GM21717 (cell line): ENCODE data around the gene MYO1G.

Experiments used
- ATAC-seq: cut with Tn5 transposase; IDR thresholded peaks from one replicate; pipeline ENCODE4 v1.9.1; 2021; ENCODE audit warnings: mild to moderate bottlenecking, moderate library complexity; ENCODE audit not compliant: unreplicated experiment

The MYO1G gene

DNA sequence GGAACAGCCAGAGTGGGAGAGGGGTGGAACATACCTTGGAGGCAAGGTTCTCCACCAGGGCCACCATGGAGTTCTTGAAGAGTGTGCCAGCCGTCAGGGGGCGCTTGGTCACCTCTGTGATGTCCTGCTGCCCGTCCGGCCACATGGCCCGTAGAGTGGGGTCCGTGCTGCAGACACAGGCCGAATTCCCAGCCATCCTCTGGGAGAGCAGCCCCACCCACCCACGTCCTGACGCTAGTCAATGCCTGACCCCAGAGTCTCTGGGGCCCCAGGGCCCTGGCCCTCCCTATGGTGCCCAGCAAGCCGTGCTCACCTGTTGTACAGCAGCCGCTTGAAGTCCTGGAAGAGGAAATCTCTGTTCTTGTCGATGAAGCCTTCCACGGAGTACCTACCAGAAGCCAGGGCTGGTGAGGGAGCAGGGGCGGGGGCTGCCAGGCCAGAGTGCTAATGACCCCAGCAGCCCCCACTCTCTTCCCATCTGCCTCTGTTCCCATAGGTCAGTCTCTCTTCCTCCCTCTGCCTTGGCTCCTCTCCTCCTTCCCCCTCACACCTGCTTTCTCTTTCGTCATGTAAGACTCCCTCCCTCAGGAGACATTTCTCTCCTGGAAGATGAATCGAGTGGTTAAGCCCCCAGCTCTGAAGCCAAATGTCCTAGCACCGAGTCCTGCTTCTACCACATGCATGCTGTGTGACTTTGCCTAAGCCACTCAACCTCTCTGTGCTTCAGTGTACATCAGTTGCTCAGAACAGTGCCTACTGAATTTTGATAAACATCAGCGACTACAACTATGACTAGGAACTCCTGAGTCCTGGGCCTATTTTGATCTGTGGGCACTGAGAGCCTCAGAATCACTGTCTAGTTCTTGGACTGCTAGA, 11.0 kb downstream of the MYO1G start:
- no peak for ATAC-seq

DNA sequence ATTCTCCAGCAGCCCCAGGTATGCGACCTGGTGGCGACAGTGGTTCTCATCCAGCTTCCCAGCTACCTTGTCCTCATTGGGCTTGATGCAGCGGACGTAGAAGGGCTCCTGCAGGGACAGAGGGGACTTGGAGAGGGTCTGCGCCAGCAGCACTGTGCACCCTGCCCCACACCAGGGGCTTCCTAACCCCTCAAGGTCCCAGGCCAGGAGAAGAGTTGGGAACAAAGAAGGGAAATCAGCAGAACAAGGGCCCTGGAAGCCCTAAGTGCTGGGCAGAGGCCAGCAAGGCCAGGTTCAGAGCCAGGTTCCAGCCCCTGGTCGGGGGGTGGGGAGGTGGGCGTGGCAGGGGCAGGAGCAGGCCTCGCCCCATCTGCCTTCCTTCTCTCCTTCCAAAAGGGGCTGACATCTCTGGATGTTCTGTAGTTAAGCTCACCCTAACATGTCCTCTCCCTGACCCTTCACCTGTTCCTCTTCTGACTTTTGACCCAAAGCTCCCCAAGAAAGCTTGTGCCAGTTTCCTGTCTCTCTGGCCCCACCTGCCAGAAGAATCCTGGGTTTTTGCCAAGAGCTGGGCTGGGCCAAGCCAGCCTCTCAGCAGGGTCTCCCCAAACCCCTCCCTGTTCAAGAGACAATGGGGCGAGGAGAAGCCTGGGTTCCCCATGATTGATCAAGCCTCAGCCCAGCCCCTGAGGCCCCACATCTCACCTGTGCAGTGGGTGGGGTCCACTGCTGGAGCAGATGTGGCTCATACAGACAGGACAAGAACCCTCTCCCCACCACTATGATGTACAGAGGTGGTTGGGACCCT, 11.9 kb downstream of the MYO1G start:
- no peak for ATAC-seq

DNA sequence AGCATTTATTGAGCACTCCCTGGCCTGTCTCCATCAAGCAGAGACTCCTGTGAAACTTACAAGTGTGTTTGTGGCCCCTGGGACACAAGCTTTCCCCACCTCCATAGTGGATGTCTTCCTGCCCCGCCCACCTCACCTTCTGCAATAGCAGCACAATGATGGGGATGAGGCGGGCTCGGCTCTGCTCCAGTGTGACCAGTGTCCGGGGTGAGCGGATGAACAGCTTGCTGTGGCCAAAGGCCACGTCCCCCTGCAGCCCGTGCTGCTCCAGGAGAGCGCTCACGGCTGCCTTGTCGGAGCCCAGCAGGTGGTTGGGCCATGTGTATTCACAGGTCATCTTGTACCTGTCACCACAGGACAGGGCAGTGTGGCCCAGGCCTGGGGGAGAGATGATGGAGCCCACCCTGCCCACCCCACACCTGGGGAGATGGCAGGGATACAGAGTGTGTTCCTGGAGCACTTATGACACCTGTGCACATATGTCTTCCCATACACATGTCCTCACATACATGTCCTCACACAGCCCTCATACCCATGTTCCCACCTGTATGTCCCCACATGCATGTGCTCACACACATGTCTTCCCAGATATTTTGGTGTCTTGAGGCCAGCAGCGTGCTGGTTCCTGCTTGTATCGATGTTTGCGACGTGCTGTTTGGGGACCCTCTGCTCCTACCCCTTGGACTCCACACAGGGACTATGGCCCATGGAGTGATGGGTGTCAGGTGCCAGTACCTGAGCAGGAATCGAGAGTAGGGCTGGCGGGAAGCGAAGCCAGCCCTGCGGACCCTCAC, 12.7 kb downstream of the MYO1G start:
- ATAC-seq: no peak

DNA sequence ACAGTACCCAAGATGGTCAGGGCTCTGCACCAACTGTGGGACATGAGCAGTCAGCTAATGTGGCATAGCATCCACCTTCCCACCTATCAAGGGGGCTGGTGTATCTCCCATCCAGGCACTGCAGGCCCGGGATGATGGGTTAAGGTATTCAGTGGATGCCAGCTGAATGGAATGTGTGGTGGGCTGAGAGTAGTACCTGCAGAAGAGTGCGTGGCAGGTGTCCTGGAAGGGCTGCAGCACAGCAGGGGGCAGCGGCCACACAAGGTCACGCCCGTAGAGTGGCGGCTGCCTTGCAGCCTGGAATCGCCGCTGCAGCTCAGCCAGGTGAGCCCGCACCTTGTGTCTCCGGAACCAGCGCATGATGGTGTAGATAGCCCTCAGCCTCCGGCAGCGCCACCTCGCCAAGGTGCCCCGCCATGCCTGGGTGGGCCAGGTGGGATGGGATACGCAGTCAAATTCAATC, 13.3 kb downstream of the MYO1G start:
- ATAC-seq: no peak

DNA sequence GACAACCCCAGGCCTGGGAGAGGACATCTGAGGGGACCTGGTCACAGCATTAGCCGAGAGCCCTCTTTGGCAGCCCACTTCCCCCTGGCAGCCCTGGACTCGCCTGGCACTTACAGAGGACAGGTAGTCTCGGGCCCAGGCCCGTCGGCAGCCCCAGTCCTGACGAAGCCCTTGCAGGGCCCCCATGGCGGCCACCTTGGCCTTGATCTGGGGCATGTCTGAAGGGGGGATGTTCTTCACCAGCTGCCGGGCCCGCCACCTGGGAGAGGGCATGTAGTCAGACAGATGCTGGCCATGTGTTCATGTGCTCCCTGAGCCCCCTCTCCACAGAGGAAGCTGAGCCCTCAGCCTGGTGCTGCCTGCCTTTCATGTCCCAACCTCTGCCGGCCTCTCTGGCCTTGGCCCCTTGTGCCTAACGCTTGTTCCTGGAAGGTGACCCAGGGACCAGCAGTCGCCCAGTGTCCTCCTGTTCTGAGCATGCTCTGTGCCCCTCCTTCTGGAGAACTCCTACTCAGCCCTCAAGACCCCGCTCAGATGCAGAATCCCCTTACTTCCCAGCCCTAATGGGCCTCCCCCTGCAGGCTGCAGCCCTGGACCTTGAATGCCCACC, 13.9 kb downstream of the MYO1G start:
- ATAC-seq: no peak

DNA sequence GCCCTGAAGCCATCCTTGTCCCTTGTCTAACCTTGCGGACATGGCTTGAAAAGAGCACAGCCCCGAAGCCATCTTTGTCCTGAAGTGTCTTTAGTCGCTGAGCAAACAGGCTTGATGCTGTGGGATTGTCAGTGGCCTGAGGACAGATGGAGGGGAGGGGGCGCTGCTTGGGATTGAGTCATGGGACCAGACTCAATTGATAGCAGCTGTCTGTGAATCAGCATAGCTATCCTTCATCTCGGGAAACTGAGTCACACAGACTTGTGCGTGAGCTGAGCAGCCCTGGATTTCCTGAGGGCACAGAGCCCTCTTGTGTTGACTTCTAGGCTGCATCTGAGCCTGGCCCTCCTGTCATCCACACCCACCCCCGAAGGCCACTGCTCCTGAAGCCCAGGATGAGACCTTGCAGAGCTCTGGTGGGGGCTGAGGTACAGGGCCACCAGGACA, 14.4 kb downstream of the MYO1G start:
- no peak for ATAC-seq

DNA sequence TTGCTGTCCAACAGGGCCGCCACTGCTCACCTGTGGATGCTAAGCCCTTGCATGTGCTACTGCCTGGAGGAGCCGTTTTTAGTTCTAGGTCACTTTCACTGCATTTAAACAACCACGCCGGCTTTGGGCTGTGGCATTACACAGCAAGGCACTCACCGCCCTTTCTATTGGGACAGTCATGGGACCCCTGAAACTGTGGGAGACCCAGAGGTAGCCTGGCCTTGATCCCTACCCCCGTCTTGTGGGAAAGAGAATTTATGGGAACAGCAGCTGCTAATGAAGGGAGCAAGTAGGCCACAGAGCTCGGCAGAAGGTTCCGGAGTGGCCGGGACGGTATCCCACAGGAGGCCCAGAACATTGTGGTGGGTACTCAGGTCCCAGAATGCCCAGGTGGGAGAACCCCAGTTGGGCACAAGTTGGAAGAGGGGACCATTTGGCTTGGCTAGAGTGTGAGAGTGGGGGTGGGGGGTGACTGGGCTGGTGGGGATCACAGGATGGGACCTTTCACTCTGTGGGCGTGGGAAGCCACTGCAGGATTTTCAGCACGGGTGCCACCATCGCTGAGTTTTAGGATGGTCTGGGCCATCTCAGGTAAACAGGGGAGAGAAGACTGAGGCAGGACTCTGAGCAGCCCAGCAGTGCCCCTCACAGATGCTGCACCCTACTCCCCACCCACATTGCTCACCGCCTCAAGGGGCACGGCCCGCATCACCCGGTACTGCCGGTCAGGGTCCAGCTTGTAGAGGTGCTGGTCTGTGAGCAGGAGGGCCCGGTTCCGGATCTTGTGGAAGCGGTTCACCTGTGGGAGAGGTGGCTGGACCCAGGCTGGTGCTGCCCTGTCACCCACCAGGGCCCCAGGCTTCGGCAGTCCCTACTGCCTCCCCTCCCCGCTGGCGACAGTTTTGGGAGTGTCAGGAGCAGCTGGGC, 15.2 kb downstream of the MYO1G start:
- no peak for ATAC-seq

DNA sequence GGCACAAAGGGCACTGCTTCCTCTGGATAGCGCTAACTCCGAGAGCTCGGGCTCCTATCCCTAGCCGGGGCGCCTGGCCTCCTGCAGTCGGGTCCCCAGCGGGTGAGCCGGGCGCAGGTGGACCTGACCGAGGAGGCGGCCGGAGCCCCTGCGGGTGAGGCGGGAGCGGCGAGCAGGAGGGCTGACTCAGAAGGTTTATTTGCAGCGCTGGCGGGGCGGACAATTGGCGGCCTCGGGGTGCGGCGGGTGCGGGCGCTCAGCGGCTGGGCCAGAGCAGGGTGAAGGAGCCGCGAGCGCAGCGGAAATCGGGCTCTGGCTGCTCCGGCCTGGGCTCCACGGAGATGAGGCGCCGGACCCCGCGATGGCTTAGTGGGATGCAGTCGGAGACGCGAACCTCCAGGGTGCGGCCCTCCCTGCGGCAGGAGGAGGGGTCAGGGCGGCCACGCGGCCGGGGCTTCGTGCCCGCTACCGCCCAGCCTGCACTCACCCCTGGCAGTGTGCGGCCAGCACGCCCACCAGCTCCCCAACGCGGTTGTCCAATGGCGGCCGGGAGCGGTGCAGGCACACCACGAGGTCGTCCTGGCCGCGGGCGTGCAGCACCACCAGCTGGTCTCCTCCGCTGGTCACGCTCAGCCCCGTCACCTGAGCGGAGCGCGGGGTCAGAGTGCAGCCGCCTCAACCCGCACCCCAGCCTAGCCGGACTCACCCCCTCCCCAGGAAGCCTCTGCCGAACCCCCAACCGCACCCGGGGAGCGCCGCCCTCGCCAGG, 16.1 kb downstream of the MYO1G start:
- ATAC-seq: no peak

DNA sequence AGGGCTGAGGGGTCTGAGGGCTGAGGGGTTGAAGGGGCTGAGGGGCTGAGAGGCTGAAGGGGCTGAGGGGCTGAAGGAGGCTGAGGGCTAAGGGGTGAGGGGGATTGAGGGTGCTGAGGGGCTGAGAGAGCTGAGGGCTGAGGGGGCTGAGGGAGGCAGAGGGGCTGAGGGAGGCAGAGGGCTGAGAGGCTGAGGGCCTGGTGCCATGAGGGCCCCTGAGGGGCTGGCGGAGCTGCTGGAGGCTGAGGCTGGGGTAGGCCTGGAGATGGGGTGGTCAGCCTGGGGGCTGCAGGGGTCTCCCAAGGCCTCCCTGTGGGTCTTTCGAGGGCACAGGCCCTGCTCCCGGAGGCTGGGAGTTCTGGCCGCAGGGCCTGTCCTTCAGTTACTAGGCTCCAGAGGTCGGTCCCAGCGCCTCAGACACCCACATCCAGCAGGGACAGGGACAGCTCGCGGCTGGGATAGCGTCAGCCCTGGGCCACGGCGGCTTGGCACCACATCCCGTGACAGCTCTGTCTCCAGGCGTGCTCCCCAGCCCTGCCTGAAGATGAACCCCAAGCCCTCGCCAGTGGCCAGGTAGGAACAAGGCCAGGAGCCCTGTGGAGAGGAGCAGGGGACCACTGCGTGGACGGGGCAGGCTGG, 16.9 kb downstream of the MYO1G start:
- no peak for ATAC-seq

DNA sequence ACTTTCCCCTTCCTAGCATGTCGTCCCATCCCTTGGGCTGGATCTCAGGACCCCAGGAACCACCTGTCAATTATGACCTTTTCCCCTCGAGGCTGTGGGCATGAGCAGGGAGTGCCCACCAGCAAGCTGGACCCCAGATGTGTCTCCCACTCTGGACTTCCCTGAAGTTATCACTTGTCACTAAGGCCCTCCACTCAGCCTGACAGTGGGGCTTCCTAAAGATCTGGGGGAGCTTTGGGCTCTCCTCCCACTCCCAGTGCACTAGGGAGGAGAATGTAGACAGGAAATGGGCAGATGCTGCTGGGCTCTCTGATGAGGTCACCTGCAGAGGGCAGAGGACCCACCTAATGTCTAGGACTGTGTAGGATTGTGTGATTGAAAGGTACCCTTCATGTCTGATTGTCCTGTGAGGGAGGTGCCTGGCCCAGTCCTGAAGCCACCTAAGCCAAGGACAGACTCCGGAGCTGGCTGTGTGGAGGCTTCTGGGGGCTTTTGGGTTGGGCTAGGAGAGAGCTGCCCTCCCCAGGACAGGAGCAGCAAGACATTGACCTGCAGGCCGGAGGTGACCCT, 18.7 kb downstream of the MYO1G start:
- ATAC-seq: no peak

DNA sequence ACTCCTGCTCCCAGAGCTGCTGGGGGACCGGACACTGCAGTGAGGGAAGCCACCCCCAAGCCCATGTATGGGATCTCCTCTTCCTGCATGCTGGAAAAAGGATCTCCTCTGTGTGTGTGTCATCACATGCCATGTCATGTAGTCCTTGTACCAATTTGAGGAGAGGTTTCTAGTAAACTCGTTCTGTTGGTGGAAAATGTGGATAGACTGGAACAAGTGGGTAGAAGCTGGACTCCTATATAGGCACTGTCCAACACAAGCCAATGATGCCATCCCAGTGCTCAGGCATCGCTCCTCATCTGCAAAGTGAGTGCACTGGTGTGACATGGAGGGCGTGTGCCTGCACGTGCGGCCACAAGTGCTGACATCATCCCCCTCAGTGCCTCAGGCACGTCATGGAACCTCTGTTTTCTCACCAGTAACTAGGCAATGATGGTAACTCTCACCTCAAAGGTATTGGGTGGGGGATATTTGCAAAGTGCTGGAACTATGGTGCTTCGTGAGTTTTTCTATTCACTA, 19.3 kb downstream of the MYO1G start:
- ATAC-seq: no peak

DNA sequence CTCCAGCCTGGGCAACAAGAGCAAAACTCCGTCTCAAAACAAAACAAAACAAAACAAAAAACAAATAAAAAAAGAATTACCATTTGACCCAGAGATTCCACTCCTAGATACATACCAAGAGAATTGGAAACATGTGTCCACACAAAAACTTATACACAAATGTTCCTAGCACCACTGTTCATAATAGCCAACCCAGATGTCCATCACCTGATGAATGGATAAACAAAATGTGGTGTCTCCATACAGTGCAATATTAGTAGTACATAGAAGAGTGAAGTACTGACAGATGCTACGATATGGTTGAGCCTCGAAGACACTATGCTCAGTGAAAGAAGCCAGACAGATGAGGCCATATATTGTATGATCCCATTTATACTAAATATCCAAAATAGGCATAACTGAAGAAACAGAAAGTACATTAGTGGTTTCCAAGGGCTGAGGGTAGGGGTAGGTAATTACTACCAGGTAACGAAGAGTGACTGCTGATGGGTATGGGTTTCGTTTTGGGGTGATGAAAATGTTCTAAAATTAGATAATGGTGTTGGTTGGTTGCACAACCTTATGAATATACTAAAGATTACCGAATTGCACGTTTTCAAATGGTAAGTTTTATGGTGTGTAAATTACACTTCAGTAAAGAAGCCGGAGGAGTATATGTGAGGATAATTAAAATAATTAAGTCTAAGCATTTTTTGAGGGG, 20.0 kb downstream of the MYO1G start:
- ATAC-seq: no peak

DNA sequence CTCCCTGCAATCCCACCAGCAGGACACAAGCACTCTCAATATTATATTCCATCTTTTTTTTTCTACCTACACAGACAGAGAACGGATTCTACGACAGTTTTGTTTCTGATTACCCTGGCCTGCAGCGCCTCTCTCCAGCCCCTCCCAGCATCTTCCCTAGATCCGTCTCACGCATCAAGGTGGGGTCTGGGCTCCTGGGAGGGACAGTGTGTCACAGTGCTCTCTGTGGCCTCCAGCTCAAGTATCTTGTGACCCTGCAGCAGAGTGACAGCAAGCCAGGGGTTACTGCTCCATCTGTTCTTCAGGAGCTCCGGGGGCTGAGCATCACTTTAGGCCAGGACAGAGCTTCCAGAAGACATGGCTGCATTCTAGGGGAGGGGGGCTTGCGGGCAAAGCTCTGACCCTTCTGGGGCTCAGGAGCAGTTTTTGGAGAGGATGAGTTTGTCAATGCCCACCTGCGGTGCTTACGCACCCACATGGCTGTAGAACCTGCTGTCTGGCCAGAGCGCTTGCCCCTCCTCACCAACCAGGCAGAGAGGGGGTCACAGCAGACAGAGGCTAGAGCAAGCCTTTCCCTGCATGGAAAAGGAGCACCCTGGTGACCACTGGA, 22.6 kb downstream of the MYO1G start:
- no peak for ATAC-seq

DNA sequence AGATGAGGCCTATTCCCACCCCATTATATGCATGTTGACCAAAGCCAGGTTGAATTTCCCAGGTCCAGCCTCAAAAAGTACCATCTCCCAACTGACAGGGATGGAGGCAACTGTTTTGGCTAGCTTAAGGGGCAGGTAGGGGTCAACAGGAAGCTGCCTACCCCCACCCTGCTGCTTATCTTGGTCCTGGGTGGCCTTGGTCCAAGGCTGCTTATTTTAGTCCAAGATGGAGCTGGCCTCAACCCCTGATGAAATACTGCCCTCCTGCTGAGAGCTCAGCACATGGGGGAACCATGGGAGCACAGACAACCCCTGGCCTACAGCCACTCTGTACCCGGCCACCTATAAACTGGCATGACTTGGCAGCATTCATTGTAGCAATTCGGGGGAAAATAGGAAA, 23.1 kb downstream of the MYO1G start:
- no peak for ATAC-seq

DNA sequence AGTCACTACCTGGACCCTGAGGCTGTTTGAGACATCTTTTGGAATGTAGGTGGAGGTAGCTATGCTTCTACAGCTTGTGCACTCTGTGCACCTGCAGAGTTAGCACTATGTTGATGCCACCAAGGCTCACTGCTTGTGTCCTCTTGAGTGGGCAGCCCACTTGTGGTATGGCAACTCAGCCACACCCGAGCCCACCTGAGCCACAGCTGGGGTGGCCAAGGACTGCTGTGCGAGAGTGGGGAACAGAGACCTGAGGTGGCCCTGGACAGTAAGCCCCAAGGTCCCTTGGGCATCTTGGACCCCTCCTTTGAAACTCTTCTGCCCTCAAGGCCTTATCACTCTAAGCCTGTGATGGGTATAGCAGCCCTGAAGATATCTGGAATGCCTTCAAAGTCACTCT, 25.7 kb downstream of the MYO1G start:
- ATAC-seq: no peak

DNA sequence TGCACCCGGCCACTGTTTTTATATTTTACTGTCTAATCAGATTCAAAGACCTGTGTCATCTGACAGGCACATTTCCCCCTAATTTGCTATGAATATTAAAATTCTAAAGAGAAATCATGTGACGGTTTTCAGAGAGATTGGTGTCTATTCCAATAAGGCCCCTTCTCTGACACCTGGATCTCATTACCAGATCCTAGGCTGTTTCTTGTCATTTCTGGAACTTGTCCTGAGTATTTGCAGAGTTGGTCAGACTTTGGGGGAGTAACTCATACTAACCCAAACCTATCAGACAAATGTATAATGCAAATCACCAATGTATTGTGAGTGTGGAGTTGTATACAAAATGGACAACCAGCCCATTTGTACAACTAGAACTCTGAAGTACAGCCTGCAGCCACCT, 29.5 kb downstream of the MYO1G start:
- ATAC-seq: no peak

DNA sequence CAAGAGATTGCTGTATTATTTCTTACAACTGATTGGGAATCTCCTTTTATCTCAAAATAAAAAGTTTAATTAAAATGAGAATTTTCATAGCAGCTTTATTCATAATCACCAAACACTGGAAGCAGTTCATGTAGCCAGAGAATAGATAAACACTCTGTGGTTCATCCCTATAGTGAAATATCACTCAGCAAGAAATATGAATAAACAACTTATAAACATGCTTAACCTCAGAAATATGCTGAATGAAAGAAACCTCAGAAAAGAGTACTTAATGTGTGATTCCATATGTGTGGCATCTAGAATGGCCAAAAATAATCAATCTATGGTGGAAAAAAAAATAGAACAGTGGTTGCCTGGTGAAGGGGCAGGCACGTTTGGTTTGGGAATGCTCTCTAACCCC, 33.3 kb downstream of the MYO1G start:
- ATAC-seq: no peak
